OCI-LY7 (cell line): Measurements from ENCODE around the gene CTU2. TPM values are rescaled to one million over a fixed set of nuclear protein-coding genes. Genes with fewer than 3 reads are reported as not detected.
A peak's percentile ranks its signal among the peaks of the same experiment; 100 is the strongest.

Experiments
- BruUV-seq: library from RNA; stranded (reverse); fragments of 400-500 nt; replicated peaks from 2 replicates; lab custom pipeline; 2021; lab: Mats Ljungman, UMichigan
- CTCF ChIA-PET: fragments of 300-600 bp; sonication (Branson Sonifier 250); formaldehyde crosslinking; loops from one replicate; lab custom pipeline; 2022; ENCODE audit warnings: antibody characterized with exemption; ENCODE audit not compliant: unreplicated experiment; lab: Charles Lee
- POLR2A ChIA-PET: fragments of 300-600 bp; sonication (Branson Sonifier 250); formaldehyde crosslinking; loops from one replicate; lab custom pipeline; 2022; ENCODE audit warnings: antibody characterized with exemption; lab: Charles Lee
- DNase-seq: peaks from one replicate; pipeline ENCODE4 v3.0.0-alpha.2; 2015; ENCODE audit warnings: low spot score
- H2AFZ ChIP-seq: fragments of 200-600 bp; sonication (generic), shearing (Covaris generic); 2 replicates; pipeline ENCODE4 v1.6.1; 2014; ENCODE audit warnings: mild to moderate bottlenecking, antibody characterized with exemption, low read length, moderate library complexity
- H3K27ac ChIP-seq: fragments of 200-600 bp; sonication (generic); 2 replicates; pipeline ENCODE4 v1.5.1; 2014; ENCODE audit warnings: mixed run types, low read depth, mild to moderate bottlenecking, moderate library complexity, low read length, inconsistent platforms; ENCODE audit not compliant: poor library complexity, severe bottlenecking
- H3K36me3 ChIP-seq: fragments of 200-600 bp; sonication (generic); 2 replicates; pipeline ENCODE4 v1.6.1; 2014; ENCODE audit warnings: mild to moderate bottlenecking, antibody characterized with exemption, low read length, moderate library complexity, mixed read lengths; ENCODE audit not compliant: insufficient read depth
- H3K4me1 ChIP-seq: fragments of 200-600 bp; sonication (generic); 2 replicates; pipeline ENCODE4 v1.5.1; 2014; ENCODE audit warnings: mild to moderate bottlenecking, low read length; ENCODE audit not compliant: insufficient read depth, poor library complexity, severe bottlenecking
- H3K4me2 ChIP-seq: fragments of 200-600 bp; sonication (generic); 2 replicates; pipeline ENCODE4 v1.6.1; 2014; ENCODE audit warnings: mild to moderate bottlenecking, low read length
- H3K4me3 ChIP-seq: fragments of 200-600 bp; sonication (generic); 2 replicates; pipeline ENCODE4 v1.5.1; 2014; ENCODE audit warnings: mild to moderate bottlenecking, low read depth, low read length; ENCODE audit not compliant: poor library complexity, severe bottlenecking
- H3K79me2 ChIP-seq: fragments of 200-600 bp; sonication (generic); 2 replicates; pipeline ENCODE4 v1.6.1; 2016; ENCODE audit warnings: low read depth, mild to moderate bottlenecking, low read length, moderate library complexity, mixed read lengths; ENCODE audit not compliant: insufficient read depth
- H3K9me2 ChIP-seq: fragments of 200-600 bp; sonication (generic); 2 replicates; pipeline ENCODE4 v1.6.1; 2016; ENCODE audit warnings: mild to moderate bottlenecking, low read length, mixed read lengths; ENCODE audit not compliant: insufficient read depth
- H3K9me3 ChIP-seq: fragments of 200-600 bp; sonication (generic); 2 replicates; pipeline ENCODE4 v1.6.1; 2014; ENCODE audit warnings: mild to moderate bottlenecking, mixed run types, low read length, mixed read lengths
- H4K20me1 ChIP-seq: fragments of 200-600 bp; sonication (generic); 2 replicates; pipeline ENCODE4 v1.6.1; 2014; ENCODE audit warnings: mild to moderate bottlenecking, antibody characterized with exemption, low read length, moderate library complexity, mixed read lengths; ENCODE audit not compliant: insufficient read depth
- EZH2phosphoT487 ChIP-seq: fragments of 200-600 bp; sonication (generic); IDR thresholded peaks from 2 replicates; pipeline ENCODE4 v1.6.1; 2018; ENCODE audit warnings: low read depth, borderline replicate concordance, mild to moderate bottlenecking, mixed run types, antibody characterized with exemption, low read length, moderate library complexity, mixed read lengths
- intact Hi-C: fragments of 100-400 bp; cut with micrococcal nuclease; formaldehyde crosslinking; loops from one replicate; pipeline ENCODE4 v1.10.0; 2022; ENCODE audit not compliant: unreplicated experiment
- total RNA-seq, 2 experiments: library from RNA; depleted of rRNA in 1 of 2; stranded (reverse); fragments of >200 nt in 1 of 2; shearing (Covaris generic) in 1 of 2; gene quantifications; 2 replicates each; pipeline ENCODE4 v1.2.3, GENCODE V29; 2014 to 2022
- TF ChIP-seq, protein P1 (sequence below): fragments of 200-600 bp; sonication (generic); conservative IDR thresholded peaks from 2 replicates; pipeline ENCODE4 v1.5.1; 2014; ENCODE audit warnings: mild to moderate bottlenecking, antibody characterized with exemption, low read length, moderate library complexity, mixed read lengths

Gene CTU2
- total RNA-seq, 2 experiments from 2014 or later: 21.9 to 24.4 TPM

DNA sequence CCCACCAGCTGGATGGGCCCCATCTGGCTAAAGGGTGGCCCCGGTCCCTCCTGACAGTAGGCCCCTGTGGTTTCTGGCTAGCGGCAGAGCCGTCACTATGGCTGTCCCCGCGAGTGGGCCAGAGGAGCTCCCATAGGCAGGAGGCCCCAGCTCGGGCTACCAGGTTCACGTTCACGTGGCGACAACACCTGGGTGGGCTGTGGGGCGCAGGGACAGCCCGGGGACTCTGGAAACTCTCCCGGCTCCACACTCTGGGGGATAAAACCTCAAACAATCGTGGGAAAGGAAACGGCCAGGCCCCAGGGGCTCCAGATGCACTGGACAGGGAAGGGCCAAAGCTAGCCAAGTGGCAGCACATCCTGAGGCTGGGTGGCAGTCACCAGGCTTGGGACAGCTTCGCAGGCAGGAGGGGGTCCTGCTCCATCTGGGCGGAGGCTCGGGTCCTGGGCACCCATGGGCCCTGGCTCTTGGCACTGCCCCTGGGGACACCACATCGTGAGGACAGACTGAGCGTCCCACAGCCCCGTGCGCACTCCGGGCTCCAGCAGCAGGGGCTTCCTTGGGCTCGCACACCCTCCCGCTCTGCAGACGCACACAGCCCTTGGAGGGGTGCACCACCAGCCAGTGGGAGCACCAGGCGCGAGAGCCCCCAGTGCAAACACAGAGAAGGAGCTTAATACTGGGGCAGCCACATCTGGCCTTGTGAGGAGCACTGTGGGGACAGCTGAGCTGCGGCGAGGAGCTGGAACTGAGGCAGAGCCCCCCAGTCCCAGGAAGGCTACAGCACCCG, 4.5 kb upstream of the CTU2 start:
- Histone ChIP-seq H3K4me3 (peak overlapping the region; percentile 89), H3K9me3 (no peaks in the 10 kb centered on the region), H3K4me1 (peaks cover 67% of the 10 kb centered on the region), H2AFZ (no peak overlapping the region), H3K36me3 (peaks cover 24% of the 10 kb centered on the region; the same call in 1 of the 2 replicates), H3K27ac (peak overlapping the region; percentile 71), H3K79me2 (peaks cover 16% of the 10 kb centered on the region; the same call in 1 of the 2 replicates), H3K9me2 (no peaks in the 10 kb centered on the region), H3K4me2 (peak overlapping the region; percentile 79), H4K20me1 (no peaks in the 10 kb centered on the region)
- intact Hi-C loops: loop anchor here (1.0 to 5.0 kb wide), 3 partner anchors 20 to 129 kb away; partner anchors contain the start of gene ZC3H18
- no peak for TF ChIP-seq EZH2phosphoT487
- TF ChIP-seq, protein P1, sequence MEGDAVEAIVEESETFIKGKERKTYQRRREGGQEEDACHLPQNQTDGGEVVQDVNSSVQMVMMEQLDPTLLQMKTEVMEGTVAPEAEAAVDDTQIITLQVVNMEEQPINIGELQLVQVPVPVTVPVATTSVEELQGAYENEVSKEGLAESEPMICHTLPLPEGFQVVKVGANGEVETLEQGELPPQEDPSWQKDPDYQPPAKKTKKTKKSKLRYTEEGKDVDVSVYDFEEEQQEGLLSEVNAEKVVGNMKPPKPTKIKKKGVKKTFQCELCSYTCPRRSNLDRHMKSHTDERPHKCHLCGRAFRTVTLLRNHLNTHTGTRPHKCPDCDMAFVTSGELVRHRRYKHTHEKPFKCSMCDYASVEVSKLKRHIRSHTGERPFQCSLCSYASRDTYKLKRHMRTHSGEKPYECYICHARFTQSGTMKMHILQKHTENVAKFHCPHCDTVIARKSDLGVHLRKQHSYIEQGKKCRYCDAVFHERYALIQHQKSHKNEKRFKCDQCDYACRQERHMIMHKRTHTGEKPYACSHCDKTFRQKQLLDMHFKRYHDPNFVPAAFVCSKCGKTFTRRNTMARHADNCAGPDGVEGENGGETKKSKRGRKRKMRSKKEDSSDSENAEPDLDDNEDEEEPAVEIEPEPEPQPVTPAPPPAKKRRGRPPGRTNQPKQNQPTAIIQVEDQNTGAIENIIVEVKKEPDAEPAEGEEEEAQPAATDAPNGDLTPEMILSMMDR: no peak
- ChIA-PET POLR2A (interaction anchor here (1.1 kb wide), 1 partner anchor 62 kb away, joined by 4 read pairs; no protein-coding TSS in a partner anchor), CTCF (interaction anchor here (0.8 kb wide), 1 partner anchor 21 kb away, joined by 4 read pairs; no protein-coding TSS in a partner anchor)
- no peak for DNase-seq
- BruUV-seq: no TSS peak

DNA sequence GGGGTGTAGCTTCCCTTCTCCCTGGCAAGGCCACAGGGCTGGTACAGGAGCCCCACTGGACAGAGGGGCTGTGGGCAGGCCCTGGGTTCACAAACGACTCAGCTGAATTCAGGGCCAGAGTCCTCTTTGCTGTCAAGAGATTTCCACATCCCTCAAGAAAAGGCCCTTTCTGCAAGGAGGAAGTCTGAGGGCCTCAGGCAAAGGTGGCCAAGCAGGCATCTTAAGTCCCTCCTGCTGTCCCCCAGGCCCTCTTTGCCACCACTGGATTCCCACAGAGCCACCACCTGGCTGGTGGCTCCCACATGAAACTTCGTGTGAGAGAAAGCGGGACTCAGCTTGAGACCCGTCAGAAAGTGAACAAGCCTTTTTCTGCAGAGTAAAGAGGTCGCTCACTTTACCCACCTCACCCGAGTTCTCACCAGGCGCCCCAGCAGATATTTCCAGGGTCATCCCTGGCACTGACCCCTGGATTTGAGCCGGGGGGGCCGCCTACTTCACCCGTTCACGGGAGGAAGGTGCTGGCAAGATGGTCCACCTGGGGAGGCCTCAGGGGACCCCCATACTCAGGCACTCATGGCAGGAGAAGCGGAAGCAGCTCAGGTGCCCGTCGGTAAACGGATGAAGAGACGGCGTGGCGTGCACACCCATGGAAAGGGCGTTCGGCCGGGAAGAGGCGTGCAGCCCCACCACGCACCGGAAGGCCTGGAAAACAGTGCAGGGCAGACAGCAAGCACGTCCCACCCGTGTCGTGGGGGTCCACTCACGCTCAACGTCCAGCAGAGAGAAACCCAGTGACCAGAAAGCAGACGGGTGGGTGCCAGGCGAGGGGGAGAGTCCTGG, 3.7 kb upstream of the CTU2 start:
- Histone ChIP-seq H2AFZ (no peak overlapping the region), H3K79me2 (peaks cover 24% of the 10 kb centered on the region; the same call in 1 of the 2 replicates), H3K4me3 (peak overlapping the region; percentile 89), H3K9me2 (no peaks in the 10 kb centered on the region), H3K9me3 (no peaks in the 10 kb centered on the region), H3K4me2 (peak overlapping the region; percentile 79), H3K4me1 (peaks cover 71% of the 10 kb centered on the region), H4K20me1 (no peaks in the 10 kb centered on the region), H3K36me3 (peaks cover 23% of the 10 kb centered on the region; the same call in 1 of the 2 replicates), H3K27ac (peak overlapping the region; percentile 71)
- peak; percentile 32 for DNase-seq
- BruUV-seq: no TSS peak
- TF ChIP-seq EZH2phosphoT487: no peak
- TF ChIP-seq, protein P1: no peak
- ChIA-PET CTCF (interaction anchor here (0.8 kb wide), 1 partner anchor 21 kb away, joined by 4 read pairs; no protein-coding TSS in a partner anchor), POLR2A (interaction anchor here (0.7 kb wide), 1 partner anchor 99 kb away, joined by 3 read pairs; no protein-coding TSS in a partner anchor)
- intact Hi-C loops: loop anchor here (1.0 to 5.0 kb wide), 3 partner anchors 51 to 130 kb away; partner anchors contain the start of genes CYBA and ZC3H18
